ENCODE measurements around the gene COL21A1. TPM values are rescaled to one million over a fixed set of nuclear protein-coding genes. Genes with fewer than 3 reads are reported as not detected.

COL21A1 gene
- total RNA-seq, 6 experiments from 2014 or later: not detected

GRCh38 chr6:56151609-56152224 lies 95.7 kb downstream of the COL21A1 start:
- no peak for TF ChIP-seq CTCF (IDR thresholded peaks at IDR 0.05)
- no peaks in the 10 kb centered on the region; the same call in none of the 2 replicates for H3K27me3 Mint-ChIP-seq (ENCODE audit: insufficient read depth)
- no peak overlapping the region for H3K27ac Mint-ChIP-seq
- no peak for DNase-seq
- H3K4me1 Mint-ChIP-seq (ENCODE audit: low read depth): no peaks in the 10 kb centered on the region
- H3K36me3 Mint-ChIP-seq (ENCODE audit: low read depth): no peaks in the 10 kb centered on the region
- no peak overlapping the region for H3K4me3 Mint-ChIP-seq
- peaks cover 13% of the 10 kb centered on the region; the same call in 1 of the 2 replicates for H3K9me3 Mint-ChIP-seq

GRCh38 chr6:56148488-56149186 lies 98.7 kb downstream of the COL21A1 start:
- no peaks in the 10 kb centered on the region; the same call in 1 of the 2 replicates for H3K27me3 Mint-ChIP-seq (ENCODE audit: insufficient read depth)
- no peak for TF ChIP-seq CTCF (IDR thresholded peaks at IDR 0.05)
- no peak for DNase-seq
- peaks cover 22% of the 10 kb centered on the region for H3K4me1 Mint-ChIP-seq (ENCODE audit: low read depth)
- H3K36me3 Mint-ChIP-seq (ENCODE audit: low read depth): no peaks in the 10 kb centered on the region
- no peak overlapping the region for H3K27ac Mint-ChIP-seq
- H3K9me3 Mint-ChIP-seq: peaks cover 3% of the 10 kb centered on the region; the same call in 1 of the 2 replicates
- H3K4me3 Mint-ChIP-seq: no peak overlapping the region

- Mint-ChIP-seq H3K4me3 (no peak overlapping the region), H3K4me1 (ENCODE audit: low read depth) (peaks cover 22% of the 10 kb centered on the region), H3K27me3 (ENCODE audit: insufficient read depth) (no peaks in the 10 kb centered on the region; the same call in 1 of the 2 replicates), H3K27ac (no peak overlapping the region), H3K36me3 (ENCODE audit: low read depth) (no peaks in the 10 kb centered on the region), H3K9me3 (no peaks in the 10 kb centered on the region)
- TF ChIP-seq CTCF (IDR thresholded peaks at IDR 0.05): no peak
- no peak for DNase-seq
Measured at GRCh38 chr6:56147766-56148165, 99.6 kb downstream of the COL21A1 start.

- no peaks in the 10 kb centered on the region for H3K36me3 Mint-ChIP-seq (ENCODE audit: low read depth)
- no peaks in the 10 kb centered on the region; the same call in 1 of the 2 replicates for H3K27me3 Mint-ChIP-seq (ENCODE audit: insufficient read depth)
- no peak for DNase-seq
- TF ChIP-seq CTCF (IDR thresholded peaks at IDR 0.05): no peak
- no peak overlapping the region for H3K4me3 Mint-ChIP-seq
- no peak overlapping the region for H3K27ac Mint-ChIP-seq
- no peaks in the 10 kb centered on the region for H3K9me3 Mint-ChIP-seq
- peaks cover 22% of the 10 kb centered on the region for H3K4me1 Mint-ChIP-seq (ENCODE audit: low read depth)
Measured at GRCh38 chr6:56146086-56146485, 101.3 kb downstream of the COL21A1 start.

- H3K27me3 Mint-ChIP-seq (ENCODE audit: insufficient read depth): no peaks in the 10 kb centered on the region; the same call in 1 of the 2 replicates
- no peak overlapping the region for H3K27ac Mint-ChIP-seq
- H3K4me1 Mint-ChIP-seq (ENCODE audit: low read depth): peaks cover 22% of the 10 kb centered on the region
Measured at GRCh38 chr6:56145616-56146015, 101.8 kb downstream of the COL21A1 start.

More at GRCh38 chr6:56145616-56146015, 101.8 kb downstream of the COL21A1 start:
- no peaks in the 10 kb centered on the region for H3K36me3 Mint-ChIP-seq (ENCODE audit: low read depth)
- DNase-seq: no peak
- H3K4me3 Mint-ChIP-seq: no peak overlapping the region
- TF ChIP-seq CTCF (IDR thresholded peaks at IDR 0.05): no peak
- H3K9me3 Mint-ChIP-seq: no peaks in the 10 kb centered on the region
